Psoas muscle (tissue), 8 donors: Measurements from ENCODE around the gene AMBRA1. TPM values are rescaled to one million over a fixed set of nuclear protein-coding genes. Genes with fewer than 3 reads are reported as not detected.

Source experiments
- ATAC-seq, 4 donors: fragments of 200-7000 bp; cut with Tn5 transposase; one replicate each; pipeline ENCODE4 v1.9.1; 2020; ENCODE audit warnings: moderate library complexity in 3 of 4, mild to moderate bottlenecking in 2 of 4
- DNase-seq, 2 donors: peaks; one replicate each; pipeline ENCODE4 v3.0.0-alpha.2; 2020
- H3K27ac ChIP-seq: fragments of 200-600 bp; one replicate; pipeline ENCODE4 v1.8.0; 2022
- H3K27me3 ChIP-seq, 3 donors: fragments of 200-600 bp in 1 of 3; one replicate each; pipeline versions ENCODE4 v1.6.1 to v1.8.0; 2013 to 2022; ENCODE audit warnings: low read length in 2 of 3, mild to moderate bottlenecking in 2 of 3, moderate library complexity in 1 of 3; ENCODE audit not compliant: insufficient read depth in 3 of 3
- H3K36me3 ChIP-seq, 2 donors: fragments of 200-600 bp in 1 of 2; one replicate each; pipeline versions ENCODE4 v1.6.1 to v1.8.0; 2013 to 2022; ENCODE audit warnings: low read depth in 1 of 2, mild to moderate bottlenecking in 1 of 2, moderate library complexity in 1 of 2; ENCODE audit not compliant: insufficient read depth in 1 of 2
- H3K4me1 ChIP-seq: fragments of 200-600 bp; one replicate; pipeline ENCODE4 v1.8.0; 2022
- H3K4me3 ChIP-seq: fragments of 200-600 bp; one replicate; pipeline ENCODE4 v1.8.0; 2022; ENCODE audit warnings: mild to moderate bottlenecking
- H3K9me3 ChIP-seq: fragments of 200-600 bp; one replicate; pipeline ENCODE4 v1.8.0; 2022
- WGBS, 3 donors: extraction: QIAGEN DNeasy Blood & Tissue Kit; methylation state at CpG; one replicate each; pipeline versions ENCODE4 v1.1.6 to v1.1.7; 2013; 5-methylcytosine and 5-hydroxymethylcytosine counted together
- intact Hi-C, 2 donors: fragments of 100-400 bp; cut with DNase I; formaldehyde crosslinking; loops; one replicate each; pipeline versions ENCODE4 v1.11.0 to v1.14.2; 2022
- polyA plus RNA-seq, 3 donors: library from polyadenylated mRNA; stranded (reverse); fragments of 200-250 nt; gene quantifications; one replicate each; pipeline ENCODE4 v1.2.3, GENCODE V29; 2013
- total RNA-seq, 4 donors: library from RNA; stranded (reverse); fragmentation: NEBNext Ultra II Directional in 2 of 4; extraction: Animal tissue kit (Norgen Biotek cat#: 25700) in 2 of 4; gene quantifications; one replicate each; pipeline versions ENCODE4 v1.2.1 to v1.2.4, GENCODE V29; 2021 to 2023
- TF ChIP-seq, protein P1 (sequence below): fragments of 200-600 bp; IDR thresholded peaks from one replicate; pipeline ENCODE4 v1.8.0; 2022; ENCODE audit warnings: antibody characterized with exemption
- donor health status: healthy with polysubstance abuse.
- donor health status: DM: no; HTN: no; CAD: no; lungs with moderate emphysema.
- donor health status: Bipolar disorder and iron deficiency.
- donor health status: healthy.
- donor health status: DM: yes; HTN: yes; CAD: no.
- donor health status: DM: no; HTN: no; CAD: no.
- donor health status: DM: no; HTN: no; CAD: no.
- donor health status: DM: yes; HTN: yes; CAD: no.

AMBRA1 gene
- total and polyA plus RNA-seq, 7 donors: 5.1 to 23.5 (median 10.8) TPM

DNA sequence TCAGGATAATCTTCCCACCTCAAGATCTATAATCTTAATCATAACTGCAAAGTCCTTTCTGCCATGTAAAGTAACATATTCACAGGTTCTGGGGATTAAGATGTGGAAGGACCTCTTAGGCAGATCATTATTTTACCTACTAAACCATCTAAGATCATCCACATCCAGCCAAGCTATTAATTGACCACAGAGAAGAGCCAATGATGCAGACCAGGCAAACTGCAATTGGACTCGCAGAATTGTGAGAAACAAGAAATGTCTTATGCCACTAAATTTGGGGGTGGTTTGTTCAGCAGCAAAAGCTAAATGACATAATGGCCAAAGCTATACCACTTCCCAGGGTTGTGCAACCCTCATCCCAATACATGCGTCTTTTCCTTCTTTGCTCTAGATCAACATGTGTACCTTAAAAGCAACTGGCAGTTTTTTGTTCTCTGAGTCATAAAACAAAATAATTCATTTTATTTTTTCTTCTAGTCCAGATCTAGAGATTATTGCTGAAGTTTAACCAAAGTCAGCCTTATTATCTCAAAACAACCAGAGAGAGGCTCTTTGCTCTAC lies 113.6 kb downstream of the AMBRA1 start:
- no peaks in the 10 kb centered on the region for H3K27me3 ChIP-seq
- intact Hi-C loops: no loop called here
- ATAC-seq (no peak), DNase-seq (no peak)
- WGBS, 3 donors: 95 to 100% (median 97%) methylated on average over 2 of the region's 2 CpGs
- H3K4me1 ChIP-seq: no peaks in the 10 kb centered on the region
- no peaks in the 10 kb centered on the region for H3K9me3 ChIP-seq
- no peaks in the 10 kb centered on the region for H3K36me3 ChIP-seq
- H3K27ac ChIP-seq: no peak overlapping the region
- H3K4me3 ChIP-seq: no peak overlapping the region
- TF ChIP-seq, protein P1, sequence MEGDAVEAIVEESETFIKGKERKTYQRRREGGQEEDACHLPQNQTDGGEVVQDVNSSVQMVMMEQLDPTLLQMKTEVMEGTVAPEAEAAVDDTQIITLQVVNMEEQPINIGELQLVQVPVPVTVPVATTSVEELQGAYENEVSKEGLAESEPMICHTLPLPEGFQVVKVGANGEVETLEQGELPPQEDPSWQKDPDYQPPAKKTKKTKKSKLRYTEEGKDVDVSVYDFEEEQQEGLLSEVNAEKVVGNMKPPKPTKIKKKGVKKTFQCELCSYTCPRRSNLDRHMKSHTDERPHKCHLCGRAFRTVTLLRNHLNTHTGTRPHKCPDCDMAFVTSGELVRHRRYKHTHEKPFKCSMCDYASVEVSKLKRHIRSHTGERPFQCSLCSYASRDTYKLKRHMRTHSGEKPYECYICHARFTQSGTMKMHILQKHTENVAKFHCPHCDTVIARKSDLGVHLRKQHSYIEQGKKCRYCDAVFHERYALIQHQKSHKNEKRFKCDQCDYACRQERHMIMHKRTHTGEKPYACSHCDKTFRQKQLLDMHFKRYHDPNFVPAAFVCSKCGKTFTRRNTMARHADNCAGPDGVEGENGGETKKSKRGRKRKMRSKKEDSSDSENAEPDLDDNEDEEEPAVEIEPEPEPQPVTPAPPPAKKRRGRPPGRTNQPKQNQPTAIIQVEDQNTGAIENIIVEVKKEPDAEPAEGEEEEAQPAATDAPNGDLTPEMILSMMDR: no peak

DNA sequence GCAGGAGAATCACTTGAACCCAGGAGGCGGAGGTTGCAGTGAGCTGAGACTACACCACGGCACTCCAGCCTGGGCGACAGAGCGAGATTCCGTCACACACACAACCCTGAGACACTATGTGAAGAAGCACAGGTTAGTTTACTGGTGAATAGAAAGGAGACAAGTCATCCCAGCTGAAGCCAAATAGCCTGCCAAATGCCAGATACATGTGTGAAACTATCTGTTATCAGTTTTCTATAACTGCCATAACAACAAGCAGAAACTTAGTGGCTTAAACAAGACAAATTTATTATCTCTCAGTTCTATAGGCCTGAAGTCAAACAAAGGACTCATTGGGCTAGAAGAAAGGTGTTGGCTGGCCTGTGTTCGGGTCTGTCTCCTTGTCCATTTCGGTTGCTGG lies 114.2 kb downstream of the AMBRA1 start:
- ATAC-seq: no peak

DNA sequence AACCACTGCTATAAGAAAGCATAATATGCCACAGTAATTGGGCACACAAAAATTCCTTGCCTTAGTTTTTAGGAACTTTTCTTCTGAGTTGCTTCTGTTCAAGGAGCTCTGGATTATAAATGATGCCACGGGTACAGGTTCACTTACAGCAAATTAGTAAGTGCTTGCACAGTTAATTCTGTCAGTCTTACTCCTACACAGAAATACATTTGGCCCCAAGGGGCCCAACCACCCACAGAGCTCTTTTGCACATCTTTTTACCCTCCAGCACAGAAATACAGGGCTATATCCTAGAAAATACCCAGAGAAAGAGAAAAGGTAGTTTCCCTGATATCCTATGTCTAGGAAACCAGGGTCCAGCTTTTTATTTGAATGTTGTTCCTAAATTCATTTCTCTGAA lies 115.6 kb downstream of the AMBRA1 start:
- TF ChIP-seq, protein P1: no peak
- Histone ChIP-seq H3K9me3 (no peaks in the 10 kb centered on the region), H3K27me3 (no peaks in the 10 kb centered on the region), H3K4me1 (peaks cover 3% of the 10 kb centered on the region), H3K4me3 (no peak overlapping the region), H3K27ac (no peak overlapping the region), H3K36me3 (no peaks in the 10 kb centered on the region)
- DNase-seq (no peak), ATAC-seq (no peak)
- WGBS, 3 donors: 41 to 72% (median 61%) methylated on average over 1 of the region's 1 CpG
- intact Hi-C loops: no loop called here

More for the DNA sequence above, 114.2 kb downstream of the AMBRA1 start:
- no peak for DNase-seq
- Histone ChIP-seq H3K27ac (no peak overlapping the region), H3K4me1 (no peaks in the 10 kb centered on the region), H3K9me3 (no peaks in the 10 kb centered on the region), H3K4me3 (no peak overlapping the region), H3K36me3 (no peaks in the 10 kb centered on the region), H3K27me3 (no peaks in the 10 kb centered on the region)
- TF ChIP-seq, protein P1: no peak
- WGBS, 3 donors: 92 to 96% (median 93%) methylated on average over 7 of the region's 7 CpGs
- intact Hi-C loops: no loop called here

DNA sequence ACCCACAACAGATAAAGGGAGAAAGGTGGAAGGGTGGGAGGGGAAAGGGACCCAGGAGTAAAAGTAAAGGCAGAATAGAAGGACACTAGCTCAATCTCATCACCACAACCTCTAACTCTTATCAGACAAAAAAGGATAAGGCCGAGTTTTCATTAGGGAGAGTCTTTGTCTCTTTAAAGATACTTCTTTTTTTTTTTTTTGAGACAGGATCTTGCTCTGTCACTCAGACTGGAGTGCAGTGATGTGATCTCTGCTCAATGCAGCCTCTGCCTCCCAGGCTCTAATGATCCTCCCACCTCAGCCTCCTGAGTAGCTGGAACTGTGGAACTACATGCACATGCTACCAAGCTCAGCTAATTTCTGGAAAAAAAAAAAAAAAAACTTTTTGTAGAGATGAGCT lies 116.7 kb downstream of the AMBRA1 start:
- intact Hi-C loops: no loop called here
- Histone ChIP-seq H3K4me3 (no peak overlapping the region), H3K27me3 (no peaks in the 10 kb centered on the region), H3K9me3 (no peaks in the 10 kb centered on the region), H3K4me1 (peaks cover 14% of the 10 kb centered on the region), H3K27ac (no peak overlapping the region), H3K36me3 (no peaks in the 10 kb centered on the region)
- no peak for DNase-seq
- TF ChIP-seq, protein P1: no peak
- WGBS, 3 donors: 95 to 96% (median 95%) methylated on average over 1 of the region's 1 CpG
- no peak for ATAC-seq

DNA sequence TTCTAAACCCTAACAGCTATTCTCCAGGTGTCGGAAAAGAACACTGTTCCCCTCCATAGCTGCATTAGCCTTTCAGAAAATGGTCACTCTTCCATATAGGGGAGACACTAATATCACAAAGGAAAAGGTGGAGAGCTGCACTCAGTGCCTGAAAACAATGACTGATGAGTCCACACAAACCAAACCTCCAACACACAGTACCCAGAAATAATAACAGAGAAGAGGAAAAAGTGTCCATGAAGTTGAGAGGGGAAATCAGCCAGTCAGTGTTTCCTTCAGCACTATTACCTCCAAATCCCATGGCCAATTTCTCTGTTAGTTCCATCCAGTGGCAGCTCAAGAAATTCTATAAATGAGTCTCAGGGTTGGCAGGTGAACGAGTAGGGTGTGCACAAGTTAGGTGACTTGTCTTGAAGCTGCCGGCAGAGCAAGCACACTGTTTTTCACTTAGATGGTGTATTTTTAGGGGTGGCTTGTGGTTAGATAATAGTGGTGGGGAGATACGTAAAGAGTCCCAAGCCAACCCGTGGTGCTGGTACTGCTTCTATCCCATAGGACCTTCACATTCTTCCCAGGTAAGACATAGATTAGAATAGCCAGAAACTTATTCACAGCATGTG lies 117.8 kb downstream of the AMBRA1 start:
- ATAC-seq (no peak), DNase-seq (no peak)
- Histone ChIP-seq H3K27me3 (no peaks in the 10 kb centered on the region), H3K9me3 (no peaks in the 10 kb centered on the region), H3K27ac (no peak overlapping the region), H3K4me3 (no peak overlapping the region), H3K36me3 (no peaks in the 10 kb centered on the region), H3K4me1 (peaks cover 15% of the 10 kb centered on the region)
- WGBS, 3 donors: 80 to 93% (median 92%) methylated on average over 5 of the region's 5 CpGs
- intact Hi-C loops: no loop called here
- TF ChIP-seq, protein P1: no peak
